ENCODE measurements around the gene MCFD2. TPM values are rescaled to one million over a fixed set of nuclear protein-coding genes. Genes with fewer than 3 reads are reported as not detected.

Gene MCFD2
- total and polyA plus RNA-seq, 3 experiments from 2014 or later, result 22.7 to 40.0 (median 37.2) TPM

GRCh38 chr2:46854260-46854659 lies 61.3 kb downstream of the MCFD2 start:
- H3K36me3 Mint-ChIP-seq, result no peaks in the 10 kb centered on the region

DNA sequence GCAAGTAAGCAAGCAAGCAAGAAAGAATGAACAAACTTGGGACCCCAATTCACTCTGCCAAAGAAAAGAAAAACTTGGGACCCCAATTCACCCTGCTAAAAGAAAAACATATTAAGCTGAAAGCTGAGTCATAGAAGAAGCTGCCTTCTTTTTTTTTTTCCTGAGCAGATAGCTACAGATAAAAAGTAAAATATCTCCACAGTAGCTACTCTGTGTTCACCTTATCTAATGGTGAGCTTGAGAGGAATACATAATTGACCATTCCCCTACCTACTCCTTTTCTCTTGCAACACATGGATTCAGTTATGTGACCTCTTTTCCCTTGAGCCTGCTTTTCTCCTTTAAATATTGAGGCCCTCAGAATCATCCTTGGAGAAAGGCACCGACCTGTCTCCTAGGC lies 63.0 kb downstream of the MCFD2 start:
- H3K36me3 Mint-ChIP-seq, result no peaks in the 10 kb centered on the region
- CTCF ChIA-PET, result no interaction called here
- POLR2A ChIA-PET, result interaction anchor here (0.7 kb wide), 1 partner anchor 26 kb away, joined by 12 read pairs; no protein-coding TSS in a partner anchor

More at GRCh38 chr2:46854260-46854659, 61.3 kb downstream of the MCFD2 start:
- Histone ChIP-seq H3K9me3 (ENCODE audit: low read length) (no peaks in the 10 kb centered on the region), H3K36me3 (ENCODE audit: insufficient read depth, low read length) (no peaks in the 10 kb centered on the region), H3K27me3 (ENCODE audit: insufficient read depth, low read length, poor library complexity, severe bottlenecking) (no peaks in the 10 kb centered on the region), H3K4me3 (ENCODE audit: low read length) (no peak overlapping the region), H3K27ac (ENCODE audit: low read depth, low read length) (no peak overlapping the region), H3K4me1 (ENCODE audit: insufficient read depth, low read length) (no peaks in the 10 kb centered on the region)
- Mint-ChIP-seq H3K27ac (no peak overlapping the region), H3K9me3 (no peaks in the 10 kb centered on the region), H3K4me3 (no peak overlapping the region), H3K4me1 (no peaks in the 10 kb centered on the region), H3K27me3 (peaks cover 4 to 8% of the 10 kb centered on the region in 2 donors)
- CTCF ChIA-PET, result no interaction called here
- no peak for DNase-seq
- POLR2A ChIA-PET, result no interaction called here

DNA sequence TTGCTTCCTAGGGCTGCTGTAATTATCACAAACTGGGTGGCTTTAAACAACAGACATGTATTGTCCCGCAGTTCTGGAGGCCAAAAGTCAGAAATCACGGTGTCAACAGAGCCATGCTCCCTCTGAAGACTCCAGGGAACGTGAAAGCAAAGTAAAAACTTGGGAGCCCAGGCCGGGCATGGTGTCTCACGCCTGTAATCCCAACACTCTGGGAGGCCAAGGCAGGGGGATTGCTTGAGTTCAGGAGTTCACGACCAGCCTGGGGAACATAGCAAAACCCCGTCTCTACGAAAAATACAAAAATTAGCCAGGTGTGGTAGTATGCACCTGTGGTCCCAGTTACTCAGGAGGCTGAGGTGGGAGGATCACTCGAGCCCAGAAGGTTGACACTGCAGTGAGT lies 63.5 kb downstream of the MCFD2 start:
- no peaks in the 10 kb centered on the region for H3K9me3 Mint-ChIP-seq
- H3K27ac Mint-ChIP-seq, result peak overlapping the region in 1 of 8 donors; percentile 57
- CTCF ChIA-PET, result no interaction called here
- H3K27ac ChIP-seq (ENCODE audit: low read depth, low read length), result peak overlapping the region; percentile 9
- H3K4me1 Mint-ChIP-seq, result no peaks in the 10 kb centered on the region
- H3K4me3 ChIP-seq (ENCODE audit: low read length), result no peak overlapping the region
- H3K27me3 ChIP-seq (ENCODE audit: insufficient read depth, low read length, poor library complexity, severe bottlenecking), result no peaks in the 10 kb centered on the region
- POLR2A ChIA-PET, result interaction anchor here (0.7 kb wide), 1 partner anchor 25 kb away, joined by 12 read pairs; no protein-coding TSS in a partner anchor
- no peaks in the 10 kb centered on the region for H3K4me1 ChIP-seq (ENCODE audit: insufficient read depth, low read length)
- H3K9me3 ChIP-seq (ENCODE audit: low read length), result no peaks in the 10 kb centered on the region
- no peaks in the 10 kb centered on the region for H3K36me3 Mint-ChIP-seq
- H3K27me3 Mint-ChIP-seq, result peaks cover 4 to 16% of the 10 kb centered on the region in 2 donors
- DNase-seq, result no peak
- no peaks in the 10 kb centered on the region for H3K36me3 ChIP-seq (ENCODE audit: insufficient read depth, low read length)
- H3K4me3 Mint-ChIP-seq, result no peak overlapping the region

More for the DNA sequence above, 63.0 kb downstream of the MCFD2 start:
- Histone ChIP-seq H3K27me3 (ENCODE audit: insufficient read depth, low read length, poor library complexity, severe bottlenecking) (no peaks in the 10 kb centered on the region), H3K4me1 (ENCODE audit: insufficient read depth, low read length) (no peaks in the 10 kb centered on the region), H3K4me3 (ENCODE audit: low read length) (no peak overlapping the region), H3K36me3 (ENCODE audit: insufficient read depth, low read length) (no peaks in the 10 kb centered on the region), H3K27ac (ENCODE audit: low read depth, low read length) (peak overlapping the region; percentile 9), H3K9me3 (ENCODE audit: low read length) (no peaks in the 10 kb centered on the region)
- Mint-ChIP-seq H3K27ac (peak overlapping the region in 1 of 8 donors; percentile 57), H3K4me3 (no peak overlapping the region), H3K27me3 (peaks cover 4 to 16% of the 10 kb centered on the region in 2 donors), H3K9me3 (no peaks in the 10 kb centered on the region), H3K4me1 (no peaks in the 10 kb centered on the region)
- DNase-seq, result no peak

Other genes with a start within 250 kb of the MCFD2 start
- 1 to 10 TPM; 7.8 to 8.0 TPM for gene SOCS5, start 216.5 kb downstream of the MCFD2 start, total RNA-seq
- 4.8 TPM for gene SOCS5, start 216.5 kb downstream of the MCFD2 start, polyA plus RNA-seq
- 10 to 100 TPM; 50.8 to 54.1 TPM for gene TTC7A, start 25.4 kb upstream of the MCFD2 start, total RNA-seq
- gene TTC7A, start 25.4 kb upstream of the MCFD2 start, polyA plus RNA-seq, result 20.0 TPM
- gene STPG4, start 239.5 kb upstream of the MCFD2 start, total RNA-seq, result not detected
- gene STPG4, start 239.5 kb upstream of the MCFD2 start, polyA plus RNA-seq, result not detected

Data from CD8-positive, alpha-beta memory T cell (primary cell).